AG08396 (cell line): ENCODE data around the gene DCTN4.
A peak's percentile ranks its signal among the peaks of the same experiment; 100 is the strongest.
"Not testable (repeated sequence)": the region's sequence is repeated elsewhere in the genome, so short reads cannot be mapped to it uniquely, and the experiment has no call there.

Experiments used
- DNase-seq: peaks from one replicate; pipeline ENCODE4 v3.0.0; 2012; ENCODE audit warnings: low spot score, mixed read lengths

DCTN4 gene

GRCh38 chr5:150758531-150759333, at the start of gene DCTN4:
Gene DCTN4 (minus strand): TSS chr5:150759017. CDS start chr5:150758993, 24 bp downstream.
- peak; percentile 92 for DNase-seq

GRCh38 chr5:150804388-150804787, 45.6 kb upstream of the DCTN4 start:
- no peak for DNase-seq

- DNase-seq, result peak; percentile 51
These were observed 42.5 kb upstream of the DCTN4 start for GRCh38 chr5:150801117-150801927.

GRCh38 chr5:150797384-150797783, 38.6 kb upstream of the DCTN4 start:
- DNase-seq, result no peak

DNA sequence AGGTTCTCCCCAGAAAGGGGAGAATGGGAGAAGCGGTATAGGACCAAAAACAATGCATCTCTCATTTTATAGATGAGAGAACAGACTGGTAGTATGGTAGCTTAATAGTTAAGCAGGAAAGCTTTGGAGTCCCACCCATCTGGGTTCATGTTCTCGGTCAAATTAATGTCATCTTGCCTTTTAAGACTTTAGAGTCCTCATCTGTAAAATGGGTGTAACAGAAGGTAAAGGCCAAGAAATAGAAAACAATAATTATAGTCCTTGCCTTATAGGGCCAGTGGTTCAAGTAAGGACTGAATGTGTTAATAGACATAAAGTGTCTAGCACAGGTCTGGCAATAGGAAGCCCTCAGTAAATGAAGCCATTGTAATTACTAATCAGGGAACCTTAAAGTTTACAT, 36.1 kb upstream of the DCTN4 start:
- DNase-seq, result no peak

GRCh38 chr5:150793423-150793888, 34.6 kb upstream of the DCTN4 start:
- DNase-seq, result not testable (repeated sequence)

- DNase-seq, result no peak
These were observed 32.7 kb upstream of the DCTN4 start for GRCh38 chr5:150791536-150791935.

GRCh38 chr5:150789943-150790611, 31.3 kb upstream of the DCTN4 start:
- peak; percentile 80 for DNase-seq

GRCh38 chr5:150789450-150789849, 30.6 kb upstream of the DCTN4 start:
- no peak for DNase-seq

DNA sequence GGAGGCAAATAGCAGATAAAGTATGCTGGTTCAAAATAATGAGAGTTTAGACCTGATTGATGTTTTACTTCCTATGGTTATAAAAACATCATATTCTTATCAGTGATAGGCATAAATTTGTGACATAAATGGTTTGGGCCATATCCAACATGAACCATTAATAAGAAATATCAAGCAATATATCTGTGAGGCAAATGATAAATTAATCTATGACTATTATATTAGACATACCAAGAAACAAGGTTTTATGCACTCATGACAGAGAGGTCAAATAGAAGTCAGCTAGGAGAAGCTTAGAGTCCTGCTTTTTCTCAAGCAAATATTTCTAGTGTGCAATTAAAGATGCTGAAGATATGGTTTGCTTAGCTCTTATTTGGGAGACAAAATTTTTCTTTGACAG, 30.2 kb upstream of the DCTN4 start:
- DNase-seq, result no peak

DNA sequence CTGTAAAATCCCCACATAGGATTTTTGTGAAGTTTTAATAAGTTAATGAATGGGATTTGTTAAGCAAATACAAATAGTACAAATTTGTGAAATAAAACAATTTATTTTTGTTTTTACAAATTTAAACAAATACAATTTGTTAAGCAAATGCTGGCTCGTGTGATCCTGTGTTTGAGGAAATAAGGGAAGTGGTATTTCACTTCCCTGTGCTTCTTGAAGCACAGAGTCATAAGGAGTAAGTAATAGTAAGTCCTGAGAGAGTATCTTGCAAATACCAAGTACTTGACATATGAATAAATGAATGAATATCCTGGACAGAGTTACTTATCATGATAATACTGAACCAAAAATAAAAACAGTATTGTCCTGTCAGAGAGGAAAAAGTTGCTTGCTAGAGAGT, 28.8 kb upstream of the DCTN4 start:
- DNase-seq, result no peak

GRCh38 chr5:150786876-150787275, 28.1 kb upstream of the DCTN4 start:
- no peak for DNase-seq

DNA sequence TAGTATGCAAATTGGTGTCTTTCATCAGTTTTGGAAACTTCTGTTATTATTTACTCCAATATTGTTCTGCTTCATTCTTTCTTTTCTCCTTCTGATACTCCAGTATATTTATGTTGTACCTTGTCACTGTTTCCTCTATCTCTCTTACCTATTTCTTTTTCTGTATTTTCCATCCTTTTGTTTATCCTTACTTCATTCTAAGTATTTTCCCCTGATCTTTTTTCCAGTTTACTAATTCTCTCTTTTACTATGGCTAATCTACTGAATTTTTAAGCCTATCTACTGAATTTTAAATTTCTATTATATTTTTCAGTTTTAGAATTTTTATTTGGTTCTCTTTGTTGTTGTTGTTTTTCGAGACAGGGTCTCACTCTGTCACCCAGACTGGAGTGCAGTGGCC, 27.1 kb upstream of the DCTN4 start:
- no peak for DNase-seq

DNA sequence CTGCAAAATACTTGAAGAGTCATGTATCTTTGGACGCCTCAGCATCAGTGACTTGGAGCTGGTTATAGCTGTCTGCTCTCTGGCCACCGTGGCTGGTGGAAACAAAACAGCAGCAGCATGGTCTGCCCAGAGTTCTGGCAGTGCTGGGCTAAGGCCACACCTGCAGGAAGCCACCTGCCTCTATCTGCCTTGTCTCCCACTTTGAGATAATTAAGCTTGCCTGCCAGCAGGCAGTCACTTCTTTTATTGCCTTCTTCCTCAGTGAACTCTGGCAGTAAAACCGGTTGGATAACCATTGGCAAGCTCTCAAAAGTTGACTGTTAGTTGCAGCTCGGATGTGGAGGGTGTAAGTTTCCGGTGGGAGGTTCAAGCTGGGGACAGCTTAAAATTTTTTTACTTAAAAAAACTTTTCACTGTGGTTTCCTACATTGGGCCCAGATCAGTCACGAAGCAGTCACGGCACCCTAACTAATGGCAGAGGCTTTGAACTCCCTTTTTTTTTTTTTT, 24.7 kb upstream of the DCTN4 start:
- DNase-seq, result peak; percentile 55

GRCh38 chr5:150782850-150783249, 24.0 kb upstream of the DCTN4 start:
- no peak for DNase-seq

DNA sequence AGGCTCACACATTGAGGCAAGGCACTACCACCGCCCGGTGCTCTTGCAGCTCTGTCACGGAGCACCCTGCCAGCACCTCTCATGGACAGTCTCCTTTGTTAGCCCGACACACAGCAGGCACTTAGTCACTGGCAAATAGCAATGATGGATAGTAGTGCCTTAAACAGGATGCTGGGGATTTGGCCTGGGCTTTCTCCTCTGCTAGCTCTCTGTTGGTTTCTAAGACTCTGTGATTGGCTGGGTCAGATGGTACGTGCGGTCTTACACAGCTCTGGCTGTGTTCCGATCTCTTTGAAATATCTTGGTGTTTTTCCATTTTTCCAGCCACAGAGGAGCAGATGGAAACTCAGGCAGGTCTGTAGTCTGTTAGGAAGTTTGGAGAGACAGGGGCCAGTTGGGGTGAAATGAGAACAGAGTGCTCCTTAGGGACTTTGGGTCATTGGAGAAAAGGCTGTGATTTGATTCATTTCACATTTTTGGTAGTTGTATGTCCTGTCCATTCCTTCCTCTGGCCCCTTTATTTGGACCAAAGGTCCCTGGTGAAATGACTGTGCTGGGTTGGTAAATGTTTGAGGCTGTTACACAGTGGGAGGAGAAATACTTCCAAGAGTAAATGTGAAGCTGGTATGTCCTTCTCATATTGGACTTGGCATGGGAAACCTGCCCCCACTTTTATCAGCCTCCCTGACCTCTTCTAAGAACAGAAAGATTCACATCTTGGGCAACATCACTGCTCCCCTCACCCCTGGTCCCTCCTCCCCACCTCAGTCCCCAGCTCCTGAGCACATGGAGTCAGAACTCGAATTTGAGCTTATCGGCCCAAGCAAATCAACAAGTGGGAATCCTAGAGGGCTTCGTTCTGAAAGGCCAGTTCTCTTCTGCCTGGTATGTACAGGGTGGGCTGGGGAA, 23.1 kb upstream of the DCTN4 start:
- DNase-seq, result peak; percentile 79

DNA sequence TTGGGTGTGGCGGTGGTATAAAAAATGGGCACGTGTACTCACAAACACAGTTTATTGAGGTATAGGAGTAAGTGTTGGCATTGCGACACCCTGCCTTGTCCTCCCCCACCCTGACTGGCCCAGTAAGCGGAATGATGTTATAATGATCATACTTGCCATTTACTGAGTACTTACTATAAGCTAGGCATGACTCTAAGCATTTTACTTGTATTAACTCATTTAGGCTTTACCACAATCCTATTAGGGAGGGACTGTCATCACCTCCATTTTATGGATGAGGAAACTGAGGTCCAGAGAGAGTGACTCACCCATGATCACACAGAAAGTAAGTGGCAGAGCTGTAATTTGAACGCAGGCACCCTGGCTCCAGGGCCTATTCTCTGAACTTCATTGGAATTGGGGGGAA, 22.0 kb upstream of the DCTN4 start:
- no peak for DNase-seq

GRCh38 chr5:150780187-150780692, 21.4 kb upstream of the DCTN4 start:
- peak; percentile 45 for DNase-seq

DNA sequence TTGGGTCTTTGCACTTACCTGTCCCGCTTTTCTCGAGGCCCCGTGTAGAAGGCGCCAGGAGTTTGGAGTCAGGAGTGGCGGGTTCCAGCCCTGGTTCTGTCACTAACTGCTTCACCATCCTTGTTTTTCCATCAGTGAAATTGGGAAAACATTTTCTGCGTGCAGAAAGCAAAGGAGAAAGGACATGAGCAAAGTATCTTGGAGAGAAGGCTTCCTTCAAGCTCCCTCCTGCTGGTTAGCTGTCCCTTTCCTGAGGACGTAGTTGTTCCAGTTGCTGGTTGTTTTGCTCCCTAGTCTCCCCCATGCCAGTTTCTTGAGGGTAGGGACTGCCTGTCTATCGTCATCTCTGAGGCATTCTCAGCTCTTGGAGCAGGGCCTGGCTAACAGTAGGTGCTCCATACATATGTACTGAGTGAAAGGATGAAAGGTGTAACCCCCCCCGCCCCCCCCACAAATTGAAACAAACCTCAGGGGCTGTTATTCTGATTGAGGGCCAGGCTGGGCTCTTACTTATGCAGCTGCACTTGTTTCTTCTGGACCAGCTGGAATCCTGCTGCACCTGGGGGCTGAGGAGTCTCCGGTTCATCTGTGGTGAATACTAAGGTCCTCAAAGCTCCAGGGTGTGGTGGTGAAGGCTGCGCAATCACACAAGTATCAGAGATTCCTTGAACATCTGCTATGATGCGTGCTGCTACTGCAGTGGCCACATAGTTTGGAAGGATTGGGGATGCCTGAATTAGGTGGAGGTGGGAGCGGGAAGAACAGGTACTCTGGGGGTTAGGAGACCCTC, 20.8 kb upstream of the DCTN4 start:
- no peak for DNase-seq
